ENCODE measurements around the gene TMEM139. TPM values are rescaled to one million over a fixed set of nuclear protein-coding genes. Genes with fewer than 3 reads are reported as not detected.
"Not testable (repeated sequence)": the region's sequence is repeated elsewhere in the genome, so short reads cannot be mapped to it uniquely, and the experiment has no call there.

TMEM139 gene
- total RNA-seq, 2 experiments from 2014 or later = 1.1 TPM

- H3K36me3 Mint-ChIP-seq = peaks cover 16% of the 10 kb centered on the region
- H3K4me1 Mint-ChIP-seq = peaks cover 38% of the 10 kb centered on the region
- H3K27me3 Mint-ChIP-seq = no peaks in the 10 kb centered on the region
- POLR2A ChIA-PET = interaction anchor here (0.6 to 2.4 kb wide), 3 partner anchors 21 to 94 kb away, joined by 3 to 11 read pairs (median 4); partner anchors contain the start of gene GSTK1
- DNase-seq (no peak), ATAC-seq (ENCODE audit: low read depth) (no peak)
- no peak overlapping the region for H3K4me3 Mint-ChIP-seq
- peaks cover 5% of the 10 kb centered on the region for H3K9me3 Mint-ChIP-seq
- H3K27ac Mint-ChIP-seq = no peak overlapping the region
Measured at GRCh38 chr7:143285806-143286521, 1.2 kb downstream of the TMEM139 start.

GRCh38 chr7:143286522-143286890, 1.7 kb downstream of the TMEM139 start:
- POLR2A ChIA-PET = interaction anchor here (0.6 to 2.4 kb wide), 3 partner anchors 7 to 93 kb away, joined by 4 to 24 read pairs (median 11); partner anchors contain the start of gene GSTK1
- no peak overlapping the region for H3K4me3 Mint-ChIP-seq

GRCh38 chr7:143287339-143287934, 2.7 kb downstream of the TMEM139 start:
- peaks cover 27% of the 10 kb centered on the region for H3K36me3 Mint-ChIP-seq
- peaks cover 43% of the 10 kb centered on the region for H3K4me1 Mint-ChIP-seq
- H3K27ac Mint-ChIP-seq = peak overlapping the region; percentile 92
- ATAC-seq (ENCODE audit: low read depth) = no peak
- H3K9me3 Mint-ChIP-seq = peaks cover 5% of the 10 kb centered on the region
- peak overlapping the region; percentile 85 for H3K4me3 Mint-ChIP-seq
- POLR2A ChIA-PET = interaction anchor here (0.6 to 2.4 kb wide), 24 partner anchors 8 to 97 kb away, joined by 3 to 29 read pairs (median 4); partner anchors contain the start of gene GSTK1
- no peak for DNase-seq
- no peaks in the 10 kb centered on the region for H3K27me3 Mint-ChIP-seq

More at GRCh38 chr7:143286522-143286890, 1.7 kb downstream of the TMEM139 start:
- peaks cover 42% of the 10 kb centered on the region for H3K4me1 Mint-ChIP-seq
- no peaks in the 10 kb centered on the region for H3K27me3 Mint-ChIP-seq
- peak overlapping the region; percentile 60 for H3K27ac Mint-ChIP-seq
- H3K9me3 Mint-ChIP-seq = peaks cover 5% of the 10 kb centered on the region
- DNase-seq (no peak), ATAC-seq (ENCODE audit: low read depth) (no peak)
- H3K36me3 Mint-ChIP-seq = peaks cover 21% of the 10 kb centered on the region

DNA sequence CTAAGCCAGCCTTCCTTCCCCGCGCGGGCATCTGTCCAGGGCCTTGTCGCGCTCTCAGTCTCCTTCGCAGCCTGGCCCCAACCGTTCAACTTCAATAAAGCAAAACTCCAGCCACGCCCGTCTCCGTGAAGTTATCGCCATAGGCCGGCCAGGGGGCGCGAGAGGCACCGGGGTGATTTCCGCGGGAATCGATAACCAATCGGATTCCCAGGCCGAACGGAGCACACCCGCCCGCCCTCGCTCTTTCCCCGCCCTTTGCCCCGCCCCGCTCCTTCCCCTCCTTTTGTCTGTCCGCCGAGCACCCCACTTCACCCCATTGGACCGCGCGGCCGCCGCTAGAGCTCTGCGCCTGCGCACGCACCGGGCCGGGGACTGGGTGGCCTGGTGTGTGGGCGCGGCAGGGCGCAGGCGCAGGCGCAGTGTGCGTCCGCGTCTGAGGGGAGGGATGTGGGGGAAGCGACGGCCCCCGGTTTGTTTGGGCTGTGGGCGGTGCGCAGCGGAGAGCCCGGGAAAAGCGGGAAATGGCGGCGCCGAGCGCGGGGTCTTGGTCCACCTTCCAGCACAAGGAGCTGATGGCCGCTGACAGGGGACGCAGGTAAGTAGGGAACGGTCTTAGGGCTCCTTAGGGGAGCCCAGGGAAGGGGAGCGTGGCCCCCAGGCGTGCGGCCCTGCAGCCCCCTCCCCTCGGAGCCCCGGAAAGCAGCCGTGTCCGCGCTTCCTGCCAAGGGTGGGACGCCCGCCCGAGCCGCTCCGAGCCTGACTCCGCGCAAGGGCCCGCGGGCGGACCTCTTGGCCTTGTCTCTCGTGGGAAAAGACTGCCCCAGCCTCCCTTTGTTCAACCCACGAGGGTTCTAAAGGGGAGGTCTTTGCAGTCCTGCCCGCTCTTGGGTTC, 3.4 kb downstream of the TMEM139 start, which contains the start of gene CASP2:
TSS of gene CASP2 (plus strand) at position 417 of the 892 bp plus-strand sequence. CDS start at position 522, 105 bp downstream.
- Mint-ChIP-seq H3K27me3 (no peaks in the 10 kb centered on the region), H3K36me3 (peaks cover 27% of the 10 kb centered on the region), H3K4me3 (peak within 1 kb of the TSS; percentile 85), H3K4me1 (peaks cover 42% of the 10 kb centered on the region), H3K27ac (peak within 1 kb of the TSS; percentile 92), H3K9me3 (peaks cover 5% of the 10 kb centered on the region)
- POLR2A ChIA-PET = interaction anchor here (0.6 to 2.1 kb wide), 22 partner anchors 8 to 96 kb away, joined by 3 to 29 read pairs (median 4); partner anchors contain the start of gene GSTK1
- peak; percentile 97 for ATAC-seq (ENCODE audit: low read depth)
- DNase-seq = peak; percentile 100

DNA sequence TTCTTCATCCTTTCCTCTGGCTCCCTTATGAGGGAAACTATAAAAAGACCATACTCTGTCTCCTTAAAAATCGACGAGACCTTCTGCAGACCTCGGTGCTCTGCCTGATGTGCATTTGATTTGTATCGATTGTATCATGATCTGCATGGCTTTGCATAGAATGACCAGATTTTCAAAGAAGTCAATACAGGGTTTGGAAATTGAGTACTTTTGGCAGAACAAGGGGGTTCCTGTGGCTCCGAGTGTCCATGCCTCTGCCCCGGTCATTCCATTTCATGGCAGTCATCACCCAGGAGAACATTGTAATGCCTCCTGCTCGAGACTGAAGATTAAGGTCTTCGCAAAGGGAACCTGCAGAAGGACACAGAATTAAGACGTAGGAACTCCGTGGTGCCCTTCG, 4.1 kb downstream of the TMEM139 start:
- Mint-ChIP-seq H3K27me3 (no peaks in the 10 kb centered on the region), H3K27ac (peak overlapping the region; percentile 87), H3K9me3 (peaks cover 5% of the 10 kb centered on the region), H3K36me3 (peaks cover 31% of the 10 kb centered on the region), H3K4me1 (peaks cover 39% of the 10 kb centered on the region), H3K4me3 (peak overlapping the region; percentile 85)
- ATAC-seq (ENCODE audit: low read depth) (no peak), DNase-seq (no peak)
- POLR2A ChIA-PET = interaction anchor here (1.2 to 2.1 kb wide), 10 partner anchors 9 to 91 kb away, joined by 3 to 29 read pairs (median 4); partner anchors contain the start of gene GSTK1

- no peaks in the 10 kb centered on the region for H3K27me3 Mint-ChIP-seq
- peak overlapping the region; percentile 87 for H3K27ac Mint-ChIP-seq
- no peak for ATAC-seq (ENCODE audit: low read depth)
- H3K4me1 Mint-ChIP-seq = peaks cover 40% of the 10 kb centered on the region
- H3K36me3 Mint-ChIP-seq = peaks cover 36% of the 10 kb centered on the region
- H3K9me3 Mint-ChIP-seq = peaks cover 5% of the 10 kb centered on the region
- POLR2A ChIA-PET = interaction anchor here (1.1 to 1.2 kb wide), 2 partner anchors 9 to 91 kb away, joined by 3 to 4 read pairs; no protein-coding TSS in a partner anchor
- H3K4me3 Mint-ChIP-seq = peak overlapping the region; percentile 85
- DNase-seq = no peak
Measured at GRCh38 chr7:143289421-143289820, 4.7 kb downstream of the TMEM139 start.

DNA sequence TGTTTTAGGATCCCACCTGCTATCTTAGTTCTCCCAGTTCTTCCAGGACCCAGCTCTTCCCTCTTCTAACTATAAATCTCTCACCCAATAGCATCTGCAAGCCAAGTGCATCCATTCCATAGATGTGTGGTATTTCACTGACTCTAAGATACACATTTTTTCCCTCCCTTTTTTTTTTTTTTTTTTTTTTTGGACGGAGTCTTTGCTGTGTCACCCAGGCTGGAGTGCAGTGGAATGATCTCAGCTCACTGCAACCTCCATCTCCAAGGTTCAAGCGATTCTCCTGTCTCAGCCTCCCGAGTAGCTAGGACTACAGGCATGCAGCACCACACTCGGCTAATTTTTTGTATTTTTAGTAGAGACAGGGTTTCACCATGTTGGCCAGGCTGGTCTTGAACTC, 5.1 kb downstream of the TMEM139 start:
- H3K27me3 Mint-ChIP-seq; ATAC-seq (ENCODE audit: low read depth); H3K9me3 Mint-ChIP-seq; DNase-seq: not testable (repeated sequence)
- Mint-ChIP-seq H3K4me1 (peaks cover 44% of the 10 kb centered on the region), H3K4me3 (peak overlapping the region; percentile 85), H3K27ac (peak overlapping the region; percentile 40), H3K36me3 (peaks cover 41% of the 10 kb centered on the region)
- POLR2A ChIA-PET = interaction anchor here (0.7 to 1.2 kb wide), 3 partner anchors 9 to 492 kb away, joined by 3 to 5 read pairs (median 4); no protein-coding TSS in a partner anchor

DNA sequence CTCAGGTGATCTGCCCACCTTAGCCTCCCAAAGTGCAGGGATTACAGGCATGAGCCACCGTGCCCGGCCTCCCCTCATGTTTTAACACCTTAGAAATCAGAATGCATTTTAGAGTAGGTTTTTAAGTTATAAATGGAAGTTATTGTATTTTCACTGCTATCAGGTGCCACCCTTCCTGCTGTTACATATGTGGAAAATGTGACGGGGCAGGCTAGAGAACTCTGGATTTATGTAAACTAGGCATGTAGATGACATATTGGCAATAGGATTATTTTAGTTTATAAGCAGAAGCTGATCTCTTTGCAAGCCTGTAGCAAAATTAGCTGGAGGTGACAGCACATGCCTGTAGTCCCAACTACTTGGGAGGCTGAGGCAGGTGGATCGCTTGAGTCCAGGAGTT, 5.5 kb downstream of the TMEM139 start:
- Mint-ChIP-seq H3K4me1 (peaks cover 48% of the 10 kb centered on the region), H3K4me3 (peak overlapping the region; percentile 85), H3K27ac (no peak overlapping the region), H3K9me3 (peaks cover 5% of the 10 kb centered on the region), H3K36me3 (peaks cover 45% of the 10 kb centered on the region), H3K27me3 (no peaks in the 10 kb centered on the region)
- DNase-seq = no peak
- ATAC-seq (ENCODE audit: low read depth) = no peak
- POLR2A ChIA-PET = interaction anchor here (0.7 to 1.5 kb wide), 4 partner anchors 10 to 492 kb away, joined by 3 to 5 read pairs (median 4); no protein-coding TSS in a partner anchor

DNA sequence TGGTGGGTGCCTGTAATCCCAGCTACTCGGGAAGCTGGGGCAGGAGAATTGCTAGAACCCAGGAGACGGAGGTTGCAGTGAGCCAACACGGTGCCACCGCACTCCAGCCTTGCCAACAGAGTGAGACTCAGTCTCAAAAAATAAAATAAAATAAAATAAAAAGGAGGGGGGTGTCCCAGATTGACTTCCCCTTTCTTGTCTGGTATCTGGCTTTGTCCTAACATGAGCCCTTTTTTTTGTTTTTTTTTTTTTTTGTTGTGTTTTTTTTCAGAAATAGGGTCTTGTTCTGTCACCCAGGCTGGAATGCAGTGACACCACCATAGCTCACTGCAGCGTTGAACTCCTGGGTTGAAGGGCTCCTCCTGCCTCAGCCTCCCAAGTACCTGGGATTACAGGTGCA, 8.1 kb downstream of the TMEM139 start:
- Mint-ChIP-seq H3K9me3 (no peaks in the 10 kb centered on the region), H3K36me3 (peaks cover 53% of the 10 kb centered on the region), H3K27ac (no peak overlapping the region), H3K27me3 (no peaks in the 10 kb centered on the region), H3K4me1 (peaks cover 58% of the 10 kb centered on the region), H3K4me3 (no peak overlapping the region)
- no peak for ATAC-seq (ENCODE audit: low read depth)
- POLR2A ChIA-PET = interaction anchor here (0.7 kb wide), 1 partner anchor 116 kb away, joined by 4 read pairs; the partner anchor contains the start of gene EPHA1
- DNase-seq = no peak

DNA sequence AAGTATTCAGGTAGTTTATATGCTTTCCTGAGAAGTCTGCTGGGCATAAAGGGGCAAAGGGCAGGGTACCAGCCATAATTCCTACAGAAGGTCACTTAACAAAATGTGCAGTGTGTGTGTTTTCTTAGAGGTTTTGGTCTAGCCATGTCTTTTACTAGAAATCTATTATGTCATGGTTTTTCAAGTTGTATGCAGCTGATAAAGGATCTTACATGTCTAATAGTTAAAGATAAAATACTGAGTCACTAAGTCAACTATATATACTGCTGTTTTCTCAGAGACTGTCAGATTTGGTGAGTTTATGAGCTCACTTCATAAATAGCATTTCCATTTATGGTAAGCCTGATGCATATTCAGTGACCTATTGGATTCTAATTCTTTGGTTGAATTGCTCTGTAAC, 11.1 kb downstream of the TMEM139 start:
- Mint-ChIP-seq H3K36me3 (peaks cover 63% of the 10 kb centered on the region), H3K27me3 (no peaks in the 10 kb centered on the region), H3K4me1 (peaks cover 57% of the 10 kb centered on the region), H3K27ac (no peak overlapping the region), H3K9me3 (no peaks in the 10 kb centered on the region), H3K4me3 (no peak overlapping the region)
- no peak for DNase-seq
- no peak for ATAC-seq (ENCODE audit: low read depth)
- POLR2A ChIA-PET = interaction anchor here (0.6 to 1.9 kb wide), 2 partner anchors 8 to 108 kb away, joined by 4 to 5 read pairs; partner anchors contain the start of gene CASP2

DNA sequence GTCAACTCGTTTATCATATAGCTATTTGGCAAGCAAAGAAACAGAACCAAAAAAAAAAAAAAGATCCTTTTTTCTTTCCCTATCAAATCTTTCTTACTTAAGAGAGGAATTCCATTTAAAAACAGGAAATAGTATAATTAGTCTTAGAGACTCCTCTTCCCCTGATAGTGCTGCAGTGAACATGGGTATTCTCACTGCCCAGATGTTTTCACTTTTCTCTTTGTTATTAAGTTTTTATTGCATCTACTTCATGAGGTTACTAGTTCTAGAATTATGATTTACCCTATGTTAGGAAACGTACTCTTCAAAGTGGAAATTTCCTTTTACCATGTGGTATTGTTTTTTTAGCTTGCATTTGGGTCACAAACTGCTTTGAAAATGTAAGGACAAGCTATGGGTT, 11.9 kb downstream of the TMEM139 start:
- Mint-ChIP-seq H3K9me3 (no peaks in the 10 kb centered on the region), H3K4me1 (peaks cover 54% of the 10 kb centered on the region), H3K4me3 (no peak overlapping the region), H3K36me3 (peaks cover 63% of the 10 kb centered on the region), H3K27ac (no peak overlapping the region), H3K27me3 (no peaks in the 10 kb centered on the region)
- ATAC-seq (ENCODE audit: low read depth) (no peak), DNase-seq (no peak)
- POLR2A ChIA-PET = interaction anchor here (1.1 to 1.9 kb wide), 2 partner anchors 9 to 13 kb away, joined by 3 to 5 read pairs; partner anchors contain the start of gene CASP2

GRCh38 chr7:143299346-143299745, 14.6 kb downstream of the TMEM139 start:
- Mint-ChIP-seq H3K4me1 (peaks cover 44% of the 10 kb centered on the region), H3K36me3 (peaks cover 68% of the 10 kb centered on the region)
- DNase-seq = no peak

More at GRCh38 chr7:143299346-143299745, 14.6 kb downstream of the TMEM139 start:
- H3K27ac Mint-ChIP-seq = no peak overlapping the region
- POLR2A ChIA-PET = interaction anchor here (1.0 to 1.2 kb wide), 6 partner anchors 11 to 85 kb away, joined by 3 to 8 read pairs (median 4); partner anchors contain the start of gene CASP2
- peak; percentile 21 for ATAC-seq (ENCODE audit: low read depth)
- H3K27me3 Mint-ChIP-seq = no peaks in the 10 kb centered on the region
- no peaks in the 10 kb centered on the region for H3K9me3 Mint-ChIP-seq
- H3K4me3 Mint-ChIP-seq = no peak overlapping the region
